Stimulated activated CD4-positive, alpha-beta T cell treated with anti-CD3 and anti-CD28 coated beads, Interleukin-15, amount 100 ng/mL, for 48 hours (primary cell): Measurements from ENCODE around the gene ADGRF3.
A peak's percentile ranks its signal among the peaks of the same experiment; 100 is the strongest.
"Not testable (repeated sequence)": the region's sequence is repeated elsewhere in the genome, so short reads cannot be mapped to it uniquely, and the experiment has no call there.

Experiments used
- DNase-seq, 2 donors: peaks; one replicate each; pipeline ENCODE4 v3.0.0-alpha.2; 2020; ENCODE audit warnings: low read depth in 2 of 2

Gene ADGRF3

GRCh38 chr2:26346454-26347053 lies at the start of gene ADGRF3:
TSS of gene ADGRF3 (minus strand) at chr2:26346789. CDS start at chr2:26346234, 555 bp downstream.
- peak; percentile 31 to 47 for DNase-seq

- DNase-seq = no peak
Measured at GRCh38 chr2:26395394-26395793, 48.8 kb upstream of the ADGRF3 start.

GRCh38 chr2:26394694-26395093 lies 48.1 kb upstream of the ADGRF3 start:
- no peak for DNase-seq

- DNase-seq = no peak
Measured at GRCh38 chr2:26387189-26387588, 40.6 kb upstream of the ADGRF3 start.

- DNase-seq = no peak
Measured at GRCh38 chr2:26384597-26384996, 38.0 kb upstream of the ADGRF3 start.

- no peak for DNase-seq
Measured at GRCh38 chr2:26384183-26384582, 37.6 kb upstream of the ADGRF3 start.

GRCh38 chr2:26382564-26382963 lies 36.0 kb upstream of the ADGRF3 start:
- DNase-seq = no peak

GRCh38 chr2:26380281-26380680 lies 33.7 kb upstream of the ADGRF3 start:
- DNase-seq = no peak

GRCh38 chr2:26376799-26377198 lies 30.2 kb upstream of the ADGRF3 start:
- DNase-seq = no peak

GRCh38 chr2:26370909-26371308 lies 24.3 kb upstream of the ADGRF3 start:
- not testable (repeated sequence) for DNase-seq

- DNase-seq = not testable (repeated sequence)
Measured at GRCh38 chr2:26369664-26370063, 23.1 kb upstream of the ADGRF3 start.

GRCh38 chr2:26366957-26367356 lies 20.4 kb upstream of the ADGRF3 start:
- no peak for DNase-seq

GRCh38 chr2:26364669-26365068 lies 18.1 kb upstream of the ADGRF3 start:
- no peak for DNase-seq

- DNase-seq = no peak
Measured at GRCh38 chr2:26363958-26364357, 17.4 kb upstream of the ADGRF3 start.

- no peak for DNase-seq
Measured at GRCh38 chr2:26363323-26363722, 16.7 kb upstream of the ADGRF3 start.

- no peak for DNase-seq
Measured at GRCh38 chr2:26359886-26360473, 13.4 kb upstream of the ADGRF3 start.

GRCh38 chr2:26356771-26357170 lies 10.2 kb upstream of the ADGRF3 start:
- no peak for DNase-seq

GRCh38 chr2:26356111-26356510 lies 9.5 kb upstream of the ADGRF3 start:
- DNase-seq = no peak

- DNase-seq = no peak
Measured at GRCh38 chr2:26355038-26355995, 8.7 kb upstream of the ADGRF3 start.

- not testable (repeated sequence) for DNase-seq
Measured at GRCh38 chr2:26354469-26354868, 7.9 kb upstream of the ADGRF3 start.

- peak in 1 of 2 donors; percentile 51 for DNase-seq
Measured at GRCh38 chr2:26352892-26353291, 6.3 kb upstream of the ADGRF3 start.

- DNase-seq = no peak
Measured at GRCh38 chr2:26351375-26352090, 4.9 kb upstream of the ADGRF3 start.
